HUDEP-2 (cell line): ENCODE measurements around the gene COL20A1.

Source experiments
- DNase-seq, 76 experiments: peaks; one replicate each; lab custom pipeline; 2025; ENCODE audit not compliant: unreplicated experiment in 76 of 76; lab: John Stamatoyannopoulos, UW

COL20A1 gene

GRCh38 chr20:63357921-63358905 lies 65.2 kb downstream of the COL20A1 start:
- no peak for DNase-seq

DNA sequence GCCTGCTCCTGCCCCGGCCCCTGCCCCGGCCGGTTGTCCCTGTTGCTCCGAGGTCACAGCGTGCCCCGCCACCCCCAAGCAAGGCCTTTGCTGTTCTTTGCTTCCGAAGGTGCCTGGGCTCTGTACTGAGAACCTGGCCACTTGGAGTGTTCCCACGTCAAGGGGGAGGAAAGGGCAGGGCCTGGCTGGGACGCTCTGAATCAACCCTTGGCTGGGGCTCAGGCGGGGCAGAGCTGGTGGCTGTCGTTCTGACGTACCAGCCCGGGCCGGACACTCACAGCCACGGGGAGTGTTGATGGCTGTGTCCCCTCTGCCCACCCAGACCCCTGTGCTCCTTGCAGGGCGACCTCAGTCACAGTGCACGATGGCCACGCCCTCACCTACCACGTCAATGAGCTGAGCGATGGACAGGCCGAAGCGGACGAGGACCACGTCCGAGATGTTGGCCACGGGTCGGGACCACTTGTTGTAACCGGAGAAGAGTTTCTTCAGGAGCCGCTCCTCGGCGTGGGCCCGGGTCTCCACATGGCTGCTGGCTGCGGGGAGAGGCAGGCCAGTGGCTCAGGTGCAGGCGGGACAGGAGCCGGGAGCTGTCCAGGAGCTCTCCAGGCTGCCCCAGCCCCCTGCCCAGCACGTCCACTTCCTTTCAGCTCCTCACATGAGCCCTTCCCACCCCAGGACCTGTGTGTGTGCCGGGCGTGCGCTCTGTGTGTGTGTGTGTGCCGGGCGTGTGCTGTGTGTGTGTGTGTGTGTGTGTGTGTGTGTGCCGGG lies 66.4 kb downstream of the COL20A1 start:
- DNase-seq, result no peak

- no peak for DNase-seq
Observed at GRCh38 chr20:63359937-63360849, 67.2 kb downstream of the COL20A1 start.

DNA sequence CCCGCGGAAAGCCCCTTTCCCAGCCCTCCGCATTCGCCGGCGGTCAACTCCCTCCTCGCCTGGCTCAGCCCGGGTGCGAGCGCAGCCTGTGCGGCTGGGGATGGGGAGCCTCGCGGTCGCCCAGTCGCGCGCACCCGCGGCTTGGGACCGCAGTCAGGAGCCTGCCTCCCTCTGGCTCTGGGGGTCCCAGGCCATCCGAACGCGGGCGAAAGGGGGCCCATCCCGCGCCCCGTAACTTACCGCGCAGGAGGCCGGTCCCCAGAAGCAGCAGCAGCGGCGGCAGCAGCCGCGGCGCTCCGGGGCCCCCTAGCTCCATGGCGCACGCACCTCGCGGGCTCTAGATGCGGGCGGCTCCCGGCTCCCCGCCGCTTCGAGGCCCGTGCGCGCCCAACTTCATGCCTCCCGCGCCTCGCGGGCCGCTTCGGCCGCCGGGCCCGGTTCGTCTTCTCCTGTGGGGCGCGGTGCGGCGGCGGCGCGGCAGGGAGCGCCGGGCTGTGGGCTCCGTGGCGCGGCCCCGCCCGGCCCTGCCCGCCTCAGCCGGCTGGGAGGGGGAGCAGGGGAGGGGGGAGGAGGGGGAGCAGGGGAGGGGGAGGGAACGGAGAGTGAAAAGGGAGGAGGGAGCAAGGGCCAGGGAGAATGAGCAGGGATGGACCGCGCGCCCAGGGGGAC lies 68.0 kb downstream of the COL20A1 start, which contains the start of gene CHRNA4:
Gene CHRNA4, minus strand, starts transcription at position 500 of the 669 bp plus-strand sequence. Its CDS starts 184 bp downstream, at position 316.
- DNase-seq, result no peak

DNA sequence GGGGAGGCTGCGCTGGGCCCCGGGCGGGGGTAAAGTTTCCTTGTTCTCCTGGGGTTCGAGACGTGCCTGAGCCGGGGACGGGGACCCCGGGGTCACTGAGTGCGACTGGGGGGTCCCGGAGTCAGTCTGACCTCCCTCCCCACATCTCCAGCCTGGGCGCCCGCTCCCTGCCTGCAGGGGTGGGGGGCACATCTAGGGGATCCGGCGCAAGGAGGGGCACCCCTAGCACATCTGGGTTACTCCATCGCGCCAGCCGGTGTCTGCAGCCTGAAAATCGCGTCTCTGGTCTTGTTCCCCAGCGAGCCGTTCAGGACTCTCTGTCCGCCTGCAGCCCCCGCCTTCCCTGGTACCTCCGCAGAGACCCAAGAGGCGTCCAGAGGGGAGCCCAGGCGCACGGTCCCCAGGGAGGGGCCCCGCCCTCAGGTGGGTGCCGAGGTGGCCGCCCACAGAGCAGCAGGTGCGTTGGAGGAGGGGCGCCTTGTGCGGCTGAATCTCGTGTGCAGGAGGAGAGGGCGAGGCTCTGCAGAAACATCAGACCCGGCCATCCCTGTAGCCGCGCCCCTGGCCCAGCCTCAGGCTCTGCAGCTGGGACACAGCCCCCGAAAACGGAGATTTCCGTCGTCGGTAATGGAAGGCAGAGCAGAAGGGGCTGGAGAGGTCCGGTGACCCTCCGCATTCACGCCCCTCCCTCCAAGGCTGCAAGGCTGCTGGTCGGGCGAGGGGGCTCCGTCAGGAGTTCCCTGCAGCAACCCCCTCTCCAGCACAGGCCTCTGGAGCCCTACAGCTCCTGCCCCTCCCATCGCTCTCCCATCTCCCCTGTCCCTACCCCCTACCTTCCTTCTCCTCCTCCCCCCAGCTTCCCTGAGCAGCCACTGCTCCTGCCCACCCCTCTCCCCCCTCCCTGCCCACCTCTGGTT lies 68.8 kb downstream of the COL20A1 start:
- DNase-seq, result no peak

- no peak for DNase-seq
Observed at GRCh38 chr20:63362436-63363009, 69.5 kb downstream of the COL20A1 start.

DNA sequence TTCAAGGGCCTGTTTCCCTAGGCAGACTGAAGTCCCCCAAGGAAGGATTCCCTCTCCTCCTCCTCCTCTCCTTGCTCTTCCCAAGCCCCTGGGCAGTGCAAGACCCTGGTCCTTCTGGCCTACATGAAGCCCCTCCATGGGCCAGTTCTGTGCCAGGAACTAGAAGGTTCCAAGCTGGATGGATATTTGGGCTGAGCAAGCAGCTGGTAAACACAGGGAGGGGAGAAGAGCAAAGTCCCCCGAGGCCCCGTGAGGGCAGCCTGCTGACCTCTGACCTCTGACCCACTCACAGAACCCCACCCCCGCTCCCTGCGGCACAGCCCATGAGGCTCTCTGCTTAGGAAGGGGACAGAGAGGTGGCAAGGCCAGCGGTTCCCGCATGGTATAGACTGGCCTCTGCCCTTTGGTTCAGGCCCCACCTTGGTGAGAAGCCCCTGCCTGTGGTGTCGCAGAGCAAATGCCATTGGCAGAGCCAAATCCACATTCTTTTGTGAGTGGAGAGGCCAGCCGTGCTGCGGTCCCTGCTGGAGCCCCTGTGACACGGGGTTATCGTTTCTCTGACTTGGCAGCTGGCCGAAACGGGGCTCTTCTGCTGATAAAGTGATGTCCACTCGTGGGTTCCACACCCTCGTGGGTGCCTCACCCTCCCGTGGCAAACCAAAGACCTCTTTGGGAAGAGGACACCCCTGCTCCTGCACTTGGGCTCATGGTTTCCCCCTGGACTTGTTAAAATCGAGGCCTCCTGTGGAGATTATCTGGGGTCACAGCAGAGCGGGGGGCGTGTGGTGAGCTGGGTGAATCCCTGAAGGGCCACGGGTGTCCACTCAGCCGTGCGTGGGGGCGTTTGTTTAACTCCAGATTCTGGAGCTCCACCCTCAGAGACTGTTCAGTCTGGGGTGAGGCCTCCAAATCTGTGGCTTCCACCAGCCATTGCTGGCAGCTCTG lies 70.3 kb downstream of the COL20A1 start:
- DNase-seq, result no peak

GRCh38 chr20:63363981-63364561 lies 71.1 kb downstream of the COL20A1 start:
- DNase-seq, result no peak

- DNase-seq, result no peak
Observed at GRCh38 chr20:63364801-63365585, 72.0 kb downstream of the COL20A1 start.

DNA sequence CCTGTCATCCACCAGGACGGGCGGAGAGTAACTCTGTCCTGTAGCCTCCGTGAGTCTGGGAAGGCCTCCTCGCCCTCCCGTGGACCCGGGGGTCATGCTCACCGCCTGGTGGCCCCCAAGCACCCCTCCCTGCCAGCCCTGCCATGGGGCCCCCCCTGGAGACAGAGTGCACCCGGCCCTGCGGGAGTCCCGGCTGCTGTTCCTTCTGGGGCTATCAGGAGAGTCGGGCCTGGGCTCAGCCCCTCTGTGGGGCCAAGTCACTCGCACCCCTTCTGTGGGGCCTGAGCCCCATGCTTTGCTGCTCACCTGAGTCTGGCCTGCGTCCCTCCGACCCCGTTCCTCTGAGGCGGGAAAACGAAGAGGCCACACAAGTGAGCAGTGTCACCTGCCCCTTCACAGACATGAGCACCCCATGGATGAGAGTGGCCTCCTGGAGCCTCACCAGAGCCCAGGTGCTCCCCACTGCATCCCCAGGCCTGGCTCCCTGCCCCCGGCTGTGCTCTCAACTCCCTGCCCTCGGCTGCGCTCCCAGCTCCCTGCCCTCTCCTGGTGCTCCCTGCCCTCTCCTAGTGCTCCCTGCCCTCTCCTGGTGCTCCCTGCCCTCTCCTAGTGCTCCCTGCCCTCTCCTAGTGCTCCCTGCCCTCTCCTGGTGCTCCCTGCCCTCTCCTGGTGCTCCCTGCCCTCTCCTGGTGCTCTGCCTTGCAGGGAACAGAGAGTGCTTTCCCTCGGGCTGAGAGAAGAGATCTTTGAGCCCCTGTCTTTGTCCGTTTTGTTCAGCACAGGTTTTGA lies 72.8 kb downstream of the COL20A1 start:
- DNase-seq, result no peak

DNA sequence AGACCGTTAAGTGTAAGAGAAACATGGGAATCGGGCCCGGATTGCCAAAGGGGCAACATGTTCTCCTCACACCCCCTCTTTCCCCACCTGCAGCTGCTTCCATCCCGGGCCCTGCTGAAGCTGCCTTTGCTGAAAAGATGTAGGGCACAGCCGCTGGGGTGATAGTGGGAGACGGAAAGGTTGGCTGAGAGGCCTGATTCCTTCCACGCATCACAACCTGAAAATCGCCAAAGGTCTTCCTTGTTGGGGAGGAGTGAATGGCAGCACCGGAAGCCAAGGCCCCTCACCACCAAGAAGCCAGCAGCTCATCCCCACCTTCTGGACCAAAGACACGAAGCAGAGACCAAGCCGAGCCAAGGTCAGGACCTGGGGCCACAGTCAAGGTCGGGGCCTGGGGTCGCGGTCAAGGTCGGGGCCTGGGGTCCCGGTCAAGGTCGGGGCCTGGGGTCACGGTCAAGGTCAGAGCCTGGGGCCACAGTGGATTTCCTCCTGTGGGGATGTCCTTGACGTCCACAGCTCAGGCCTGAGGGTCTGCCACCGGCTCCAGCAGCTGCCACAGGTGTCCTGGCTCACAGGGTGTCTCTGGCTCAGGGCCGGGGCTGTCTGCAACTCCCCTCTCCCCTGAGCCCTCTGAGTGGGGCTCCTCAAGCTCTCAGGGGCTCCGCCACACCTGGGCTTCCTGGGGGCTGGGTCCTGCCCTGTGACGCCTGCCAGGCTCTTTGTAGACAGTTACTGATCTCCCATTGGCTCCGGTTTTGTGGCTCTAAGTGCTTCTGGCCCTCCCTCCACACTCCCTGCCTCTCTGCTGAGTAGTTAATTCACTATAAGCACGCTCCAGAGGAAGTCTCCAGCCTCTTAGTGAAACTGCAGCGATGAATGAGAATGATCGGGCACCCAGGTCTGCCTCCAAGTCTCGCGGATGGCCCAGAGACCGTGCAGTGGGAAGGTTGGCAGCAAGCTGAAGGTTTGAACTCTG lies 73.7 kb downstream of the COL20A1 start:
- DNase-seq, result no peak

DNA sequence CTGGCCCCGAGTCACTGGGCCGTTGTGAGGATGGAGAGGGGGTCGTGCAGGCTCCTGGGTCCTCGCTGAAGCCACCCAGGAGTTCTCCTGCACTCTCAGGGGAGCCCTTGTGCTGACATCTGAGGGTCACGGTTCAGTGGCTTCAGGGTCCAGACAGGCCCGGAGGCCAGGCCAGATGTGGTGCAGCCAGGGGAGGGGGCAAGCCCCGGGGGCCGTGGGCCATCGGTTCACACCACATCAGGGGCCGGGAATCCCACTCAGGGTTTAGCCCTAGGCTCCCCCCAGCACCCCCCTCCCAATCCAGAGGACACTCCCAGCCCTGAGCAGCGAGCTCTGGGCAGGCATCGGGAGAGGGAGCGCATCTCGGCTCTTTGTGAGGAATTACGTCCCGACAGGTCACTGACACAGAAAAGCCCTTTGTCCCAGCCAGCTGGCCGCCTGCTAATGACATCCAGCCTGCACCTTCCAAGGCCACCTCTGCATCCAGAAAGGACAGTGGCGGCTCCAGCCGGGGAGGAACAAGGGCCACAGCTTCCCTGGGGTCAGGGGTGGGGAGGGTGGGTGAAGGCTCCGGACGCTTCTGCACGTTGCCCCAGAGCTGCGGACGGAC lies 74.6 kb downstream of the COL20A1 start:
- DNase-seq, result no peak

- no peak for DNase-seq
Observed at GRCh38 chr20:63368151-63368550, 75.2 kb downstream of the COL20A1 start.

GRCh38 chr20:63369024-63369530 lies 76.1 kb downstream of the COL20A1 start:
- DNase-seq, result no peak
